Gastrocnemius medialis (tissue), 4 donors: ENCODE data around the gene TMEM74B.

Experiments
- POLR2A ChIP-seq, 2 donors: fragments of 450-650 bp; IDR thresholded peaks; one replicate each; pipeline ENCODE4 v1.6.1; 2017; ENCODE audit warnings: antibody characterized with exemption in 2 of 2, mild to moderate bottlenecking in 2 of 2, moderate library complexity in 2 of 2
- TF ChIP-seq, protein P1 (sequence below), 5 experiments: fragments of 450-650 bp in 3 of 5; fragments of 200-600 bp in 2 of 5; sonication (generic) in 2 of 5; IDR thresholded peaks in 4 of 5; conservative IDR thresholded peaks in 1 of 5; 1 replicate in 4 of 5; 2 replicates in 1 of 5; pipeline ENCODE4 v1.5.1; 2016 to 2019; ENCODE audit warnings: antibody characterized with exemption in 5 of 5, mild to moderate bottlenecking in 3 of 5, moderate library complexity in 3 of 5

DNA sequence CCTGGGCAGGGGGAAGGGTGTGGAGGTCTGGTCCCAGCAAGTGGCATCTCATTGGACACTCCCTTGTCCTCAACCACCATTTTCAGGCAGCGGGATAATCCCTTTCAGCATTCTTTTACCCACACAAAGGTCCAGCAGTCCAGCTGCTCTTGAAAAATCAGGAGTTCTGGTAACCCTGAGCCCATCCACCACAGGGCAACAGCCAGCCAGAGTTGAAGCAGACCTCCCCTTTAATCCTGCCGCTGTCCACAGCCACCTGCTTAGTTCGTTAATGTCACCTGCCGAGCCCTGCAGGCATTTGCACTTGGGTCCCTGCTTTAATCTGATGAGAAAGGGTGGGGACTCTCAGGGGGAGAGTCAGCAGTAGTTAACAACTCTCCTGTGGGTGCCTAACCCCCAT is 11.1 kb downstream of the TMEM74B start:
- TF ChIP-seq, protein P1, sequence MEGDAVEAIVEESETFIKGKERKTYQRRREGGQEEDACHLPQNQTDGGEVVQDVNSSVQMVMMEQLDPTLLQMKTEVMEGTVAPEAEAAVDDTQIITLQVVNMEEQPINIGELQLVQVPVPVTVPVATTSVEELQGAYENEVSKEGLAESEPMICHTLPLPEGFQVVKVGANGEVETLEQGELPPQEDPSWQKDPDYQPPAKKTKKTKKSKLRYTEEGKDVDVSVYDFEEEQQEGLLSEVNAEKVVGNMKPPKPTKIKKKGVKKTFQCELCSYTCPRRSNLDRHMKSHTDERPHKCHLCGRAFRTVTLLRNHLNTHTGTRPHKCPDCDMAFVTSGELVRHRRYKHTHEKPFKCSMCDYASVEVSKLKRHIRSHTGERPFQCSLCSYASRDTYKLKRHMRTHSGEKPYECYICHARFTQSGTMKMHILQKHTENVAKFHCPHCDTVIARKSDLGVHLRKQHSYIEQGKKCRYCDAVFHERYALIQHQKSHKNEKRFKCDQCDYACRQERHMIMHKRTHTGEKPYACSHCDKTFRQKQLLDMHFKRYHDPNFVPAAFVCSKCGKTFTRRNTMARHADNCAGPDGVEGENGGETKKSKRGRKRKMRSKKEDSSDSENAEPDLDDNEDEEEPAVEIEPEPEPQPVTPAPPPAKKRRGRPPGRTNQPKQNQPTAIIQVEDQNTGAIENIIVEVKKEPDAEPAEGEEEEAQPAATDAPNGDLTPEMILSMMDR (IDR thresholded peaks at IDR 0.05 in 4 of 5, conservative IDR thresholded peaks at IDR 0.05 in 1 of 5): no peak
- no peak for TF ChIP-seq POLR2A (IDR thresholded peaks at IDR 0.05)
